HG03460 (cell line): ENCODE results near the gene COX19.
A peak's percentile ranks its signal among the peaks of the same experiment; 100 is the strongest.
"Not testable (repeated sequence)": the region's sequence is repeated elsewhere in the genome, so short reads cannot be mapped to it uniquely, and the experiment has no call there.

Source experiments
- ATAC-seq: cut with Tn5 transposase; IDR thresholded peaks from one replicate; pipeline ENCODE4 v1.9.1; 2021; ENCODE audit not compliant: unreplicated experiment

COX19 gene

GRCh38 chr7:946256-946996 is 28.9 kb downstream of the COX19 start:
- ATAC-seq: no peak

GRCh38 chr7:945556-946255 is 29.6 kb downstream of the COX19 start:
- no peak for ATAC-seq

GRCh38 chr7:945147-945555 is 30.2 kb downstream of the COX19 start:
- ATAC-seq: no peak

- no peak for ATAC-seq
These were observed 30.6 kb downstream of the COX19 start for GRCh38 chr7:944744-945143.

GRCh38 chr7:943793-944192 is 31.6 kb downstream of the COX19 start:
- not testable (repeated sequence) for ATAC-seq

DNA sequence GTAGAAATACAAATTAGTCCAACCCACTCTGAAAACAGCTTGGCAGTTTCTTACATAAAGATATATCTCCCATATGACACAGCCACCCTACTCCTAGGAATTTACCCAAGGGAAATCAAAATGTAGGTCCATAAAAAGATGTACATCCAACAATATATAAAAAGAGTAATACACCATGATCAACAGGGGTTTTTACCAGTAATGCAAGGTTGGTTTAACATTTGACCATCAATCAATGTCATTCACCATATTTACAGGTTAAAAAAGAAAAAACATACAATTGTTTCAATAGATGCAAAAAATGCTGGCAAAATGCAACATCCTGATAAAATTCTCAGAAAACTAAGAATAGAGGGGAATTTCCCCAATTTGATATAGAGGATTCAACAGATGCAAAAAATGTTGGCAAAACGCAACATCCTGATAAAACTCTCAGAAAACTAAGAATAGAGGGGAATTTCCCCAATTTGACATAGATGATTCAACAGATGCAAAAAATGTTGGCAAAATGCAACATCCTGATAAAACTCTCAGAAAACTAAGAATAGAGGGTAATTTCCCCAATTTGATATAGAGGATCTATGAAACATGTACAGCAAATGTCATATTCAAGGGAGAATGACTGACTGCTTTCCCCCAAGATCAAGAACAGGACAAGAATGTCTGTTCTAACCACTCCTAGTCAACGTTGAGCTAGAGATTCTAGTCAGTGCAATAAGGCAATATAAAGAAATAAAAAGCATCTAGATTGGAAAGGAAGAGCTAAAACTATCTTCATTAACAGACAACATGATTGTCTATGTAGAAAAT is 34.5 kb downstream of the COX19 start:
- ATAC-seq: no peak

DNA sequence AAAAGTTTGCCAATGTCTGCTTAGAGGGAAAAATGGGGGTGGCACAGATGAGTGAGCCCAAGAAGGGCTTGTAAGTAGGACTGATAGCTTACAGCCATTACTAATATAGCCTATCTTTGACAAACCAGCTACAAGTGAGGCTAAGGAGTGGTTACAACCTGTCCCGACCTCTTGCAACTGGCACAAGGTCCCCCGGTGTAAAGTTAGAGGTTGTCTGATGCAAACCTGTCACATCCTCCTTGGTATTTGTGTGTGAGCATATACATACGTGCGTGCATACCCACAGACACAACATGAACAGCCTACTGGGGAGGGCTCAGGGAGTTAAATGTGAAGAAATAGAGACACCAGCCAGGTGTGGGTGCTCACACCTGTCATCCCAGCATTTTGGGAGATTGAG is 35.5 kb downstream of the COX19 start:
- ATAC-seq: no peak

DNA sequence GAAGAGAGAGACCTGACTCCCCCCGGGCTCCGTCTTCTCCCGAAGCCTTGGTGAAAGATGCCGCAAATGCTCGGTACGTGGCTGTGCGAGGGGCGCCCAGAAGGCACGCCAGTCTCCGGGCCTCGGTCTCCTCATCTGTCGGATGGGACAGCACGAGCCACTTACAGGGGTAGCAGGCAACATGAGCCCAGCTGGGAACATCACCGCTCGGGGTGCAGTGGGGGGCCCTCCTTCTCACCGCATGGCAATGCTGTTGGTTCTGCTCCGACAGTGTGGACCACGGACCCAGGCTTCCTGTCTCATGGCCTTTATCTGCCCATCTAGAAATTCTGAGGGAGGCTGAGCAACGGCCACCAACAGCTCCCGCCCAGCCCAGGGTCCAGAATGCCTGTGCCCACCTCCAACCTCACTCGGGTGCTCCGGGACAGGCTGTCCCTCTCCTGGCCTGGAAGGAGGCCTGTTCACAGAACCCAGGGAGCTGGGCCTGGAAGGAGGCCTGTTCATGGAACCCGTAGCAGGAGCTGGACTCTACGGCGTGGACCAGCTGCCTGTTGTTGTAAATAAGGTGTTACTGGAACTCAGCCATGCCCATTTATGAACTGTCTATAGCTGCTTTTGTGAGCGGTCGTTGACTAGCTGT is 36.7 kb downstream of the COX19 start:
- ATAC-seq: no peak

GRCh38 chr7:937856-938484 is 37.4 kb downstream of the COX19 start:
- no peak for ATAC-seq

- peak; percentile 78 for ATAC-seq
These were observed 38.8 kb downstream of the COX19 start for GRCh38 chr7:936386-937054.

- no peak for ATAC-seq
These were observed 39.4 kb downstream of the COX19 start for GRCh38 chr7:935874-936385.

DNA sequence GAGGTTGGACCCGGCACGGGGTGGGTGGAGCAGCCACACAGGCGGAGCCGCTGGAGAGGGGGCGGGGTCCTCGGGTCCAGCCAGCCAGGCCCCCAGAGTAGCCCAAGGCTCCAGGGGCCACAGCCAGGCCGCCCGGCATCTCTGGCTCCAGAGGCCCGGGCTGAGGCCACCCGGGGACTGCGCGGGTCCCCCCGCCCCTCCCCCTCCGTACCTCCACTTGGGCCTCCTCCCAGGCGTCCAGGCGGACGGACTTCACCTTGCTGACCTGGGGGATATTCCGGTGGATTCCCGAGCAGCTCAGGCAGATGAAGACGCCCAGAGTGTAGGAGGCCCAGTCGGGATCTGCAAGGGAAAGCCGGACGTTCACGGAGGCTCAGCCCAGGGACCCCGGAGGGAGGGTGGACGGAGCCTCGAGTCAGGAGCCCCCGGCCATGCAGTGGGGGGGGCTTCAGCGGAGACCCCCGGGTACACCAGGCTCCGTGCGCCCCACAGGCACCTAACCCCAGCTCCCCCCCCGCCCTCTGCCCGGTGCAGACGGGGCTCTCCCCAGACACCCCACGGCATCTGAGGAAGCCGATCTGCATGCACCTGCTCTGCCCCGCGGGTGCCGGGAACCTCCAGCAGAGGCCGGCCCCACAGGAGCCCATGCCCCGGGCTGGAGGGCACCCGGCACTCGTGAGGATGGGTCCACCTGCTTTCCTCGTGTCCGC is 40.0 kb downstream of the COX19 start:
- ATAC-seq: no peak

DNA sequence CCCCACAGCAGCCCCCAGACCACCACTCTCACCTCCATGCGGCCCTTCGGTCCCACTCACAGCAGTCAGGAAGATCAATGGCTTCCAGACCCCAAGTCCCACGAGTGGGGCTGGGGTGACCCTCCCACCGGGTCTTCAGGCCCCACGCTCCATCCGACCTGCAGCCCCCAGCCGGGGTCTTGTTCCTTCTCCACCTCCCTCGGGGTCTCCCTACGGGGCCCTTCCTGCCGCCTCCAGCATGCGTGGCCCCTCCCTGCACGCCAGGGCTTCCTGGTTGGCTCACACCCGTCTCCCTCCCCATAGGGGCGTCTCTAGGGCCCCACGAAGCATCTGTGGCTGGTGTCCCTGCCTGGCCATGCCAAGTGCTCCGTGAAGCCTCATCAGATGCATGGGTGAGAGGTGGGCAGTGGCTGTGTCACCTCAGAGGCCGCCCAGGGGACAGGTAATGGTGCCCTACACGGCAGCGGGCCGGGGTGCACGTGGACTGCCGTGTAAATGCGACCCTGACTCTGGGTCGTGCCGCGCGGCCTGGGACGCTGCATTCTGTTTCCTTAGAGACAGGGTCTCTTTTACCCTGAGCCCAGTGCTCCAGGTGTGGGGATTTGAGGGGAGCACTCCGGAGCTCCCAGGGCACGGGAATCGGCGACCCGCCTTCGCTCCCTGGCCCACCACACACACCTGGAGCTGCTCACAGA is 40.7 kb downstream of the COX19 start:
- ATAC-seq: no peak

DNA sequence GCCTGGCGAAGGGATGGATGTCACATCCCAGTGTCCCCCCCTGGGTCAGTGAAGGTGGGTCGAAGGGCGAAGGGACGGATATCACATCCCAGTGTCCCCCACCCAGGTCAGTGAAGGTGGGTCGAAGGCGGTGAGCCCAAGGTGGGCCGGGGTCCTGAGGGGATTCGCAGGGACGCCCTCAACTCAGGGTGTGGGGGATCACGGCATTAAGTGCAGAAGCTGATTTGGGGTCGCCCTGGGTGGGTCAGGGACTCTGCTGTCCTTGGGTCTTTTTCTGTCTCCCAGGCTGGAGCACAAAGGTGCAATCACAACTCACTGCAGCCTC is 42.7 kb downstream of the COX19 start:
- ATAC-seq: no peak

DNA sequence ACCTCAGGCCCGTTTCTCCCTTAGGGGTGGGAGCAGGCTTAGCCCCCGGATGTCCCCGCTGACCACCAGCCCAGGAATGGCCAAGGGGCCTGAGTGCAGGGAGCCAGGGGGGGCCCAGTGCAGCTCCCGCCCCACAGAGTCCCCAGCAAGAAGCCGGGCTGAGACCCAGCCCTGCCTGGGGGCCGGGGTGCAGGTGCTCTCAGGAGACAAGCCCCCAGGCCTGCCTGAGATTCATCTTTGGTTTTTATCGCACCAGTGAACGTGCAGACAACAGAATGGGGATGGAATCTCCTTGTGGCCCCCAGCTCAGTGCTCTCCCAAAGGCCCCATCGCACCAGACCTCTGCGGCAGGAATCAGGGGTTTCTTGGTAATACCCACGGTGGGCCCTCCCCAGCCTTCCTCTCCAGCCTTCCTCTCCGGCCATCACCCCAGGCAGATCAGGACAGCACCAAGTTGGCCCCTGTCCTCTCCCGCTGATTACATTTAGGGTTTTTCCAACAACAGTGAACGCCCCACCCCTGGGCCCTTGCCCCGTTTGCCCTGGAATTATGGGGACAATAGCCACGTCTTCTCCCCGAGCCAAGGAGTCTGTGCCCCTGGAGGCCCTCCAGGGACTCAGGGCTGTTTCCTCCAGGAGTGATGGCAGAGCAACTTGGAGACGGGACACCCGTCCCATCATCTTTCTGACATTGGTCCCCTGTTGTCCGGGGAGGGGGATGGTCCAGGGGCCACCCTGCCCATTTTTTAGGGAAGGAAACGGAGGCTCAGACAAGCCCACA is 43.3 kb downstream of the COX19 start:
- ATAC-seq: no peak

DNA sequence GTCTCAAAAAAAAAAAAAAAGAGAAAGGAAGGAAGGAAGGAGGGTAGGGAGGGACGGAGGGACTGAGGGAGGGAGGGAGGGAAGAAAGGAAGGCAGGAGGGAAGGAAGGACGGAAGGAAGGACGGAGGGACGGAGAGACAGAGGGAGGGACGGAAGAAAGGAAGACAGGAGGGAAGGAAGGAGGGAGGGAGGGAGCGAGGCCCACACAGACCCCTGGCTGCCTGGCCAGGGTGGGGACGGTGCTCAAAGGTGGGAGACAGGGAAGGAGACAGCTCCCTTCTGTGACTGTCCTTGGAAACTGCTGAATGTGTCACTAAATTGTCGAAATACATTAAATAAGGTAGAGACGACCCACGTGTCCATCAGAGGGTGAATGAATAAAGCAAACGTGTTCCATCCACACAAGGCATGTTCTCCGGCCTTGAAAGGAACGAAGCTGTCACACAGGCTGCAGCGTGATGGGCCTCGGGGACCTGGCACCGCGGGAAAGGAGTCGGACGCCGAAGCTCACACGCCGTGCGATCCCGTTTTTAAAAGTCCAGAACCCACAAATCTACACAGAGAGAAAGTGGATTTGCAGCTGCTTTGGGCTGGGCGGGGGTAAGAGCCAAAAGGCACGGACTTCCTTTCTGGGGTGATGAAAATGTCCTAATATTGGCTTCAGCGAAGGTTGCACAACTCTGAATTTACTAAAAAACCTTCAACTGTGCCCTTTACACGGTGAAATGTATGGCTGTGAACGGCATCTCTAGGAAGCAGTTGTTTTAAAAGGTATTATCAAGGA is 44.2 kb downstream of the COX19 start:
- ATAC-seq: no peak

- ATAC-seq: no peak
These were observed 46.0 kb downstream of the COX19 start for GRCh38 chr7:929311-929711.
